Mononuclear cell (primary cell): ENCODE results near the gene VWA5B1. TPM values are rescaled to one million over a fixed set of nuclear protein-coding genes. Genes with fewer than 3 reads are reported as not detected.

Source experiments
- H3K27me3 ChIP-seq: 2 replicates; pipeline ENCODE4 v1.6.0; 2011; ENCODE audit warnings: low read length, control low read depth; ENCODE audit not compliant: insufficient read depth
- H3K4me1 ChIP-seq: 2 replicates; pipeline ENCODE4 v1.5.1; 2011; ENCODE audit warnings: mild to moderate bottlenecking, low read length, control low read depth; ENCODE audit not compliant: insufficient read depth
- H3K4me3 ChIP-seq: 2 replicates; pipeline ENCODE4 v1.5.1; 2011; ENCODE audit warnings: mild to moderate bottlenecking, low read length, moderate library complexity
- H3K9me3 ChIP-seq: 2 replicates; pipeline ENCODE4 v1.5.1; 2011; ENCODE audit warnings: low read depth, mild to moderate bottlenecking, control low read depth, low read length
- total RNA-seq: library from RNA; depleted of rRNA; stranded (reverse); fragments of >200 nt; gene quantifications from one replicate; pipeline ENCODE4 v1.2.3, GENCODE V29; 2012

The VWA5B1 gene
- total RNA-seq, 1 donor = not detected

GRCh38 chr1:20403423-20404145 lies 112.9 kb downstream of the VWA5B1 start:
- H3K4me1 ChIP-seq = no peaks in the 10 kb centered on the region
- H3K9me3 ChIP-seq = no peaks in the 10 kb centered on the region
- H3K4me3 ChIP-seq = no peak overlapping the region
- no peaks in the 10 kb centered on the region for H3K27me3 ChIP-seq

GRCh38 chr1:20404466-20404865 lies 113.8 kb downstream of the VWA5B1 start:
- no peak overlapping the region for H3K4me3 ChIP-seq
- H3K27me3 ChIP-seq = no peaks in the 10 kb centered on the region
- H3K4me1 ChIP-seq = no peaks in the 10 kb centered on the region
- H3K9me3 ChIP-seq = no peaks in the 10 kb centered on the region

Other genes with a start within 250 kb of the VWA5B1 start
- not detected for gene PLA2G5, start 220.7 kb upstream of the VWA5B1 start, total RNA-seq
- gene PLA2G2D, start 171.3 kb upstream of the VWA5B1 start, total RNA-seq = not detected
- not detected for gene PLA2G2F, start 151.6 kb upstream of the VWA5B1 start, total RNA-seq
- gene UBXN10, start 104.8 kb upstream of the VWA5B1 start, total RNA-seq = 0.52 TPM
- under 0.01 TPM for gene PLA2G2C, start 104.4 kb upstream of the VWA5B1 start, total RNA-seq
- gene CAMK2N1, start 195.3 kb downstream of the VWA5B1 start, total RNA-seq = 0.73 TPM
- gene MUL1, start 217.3 kb downstream of the VWA5B1 start, total RNA-seq = 29.0 TPM